ENCODE measurements around the gene MISFA. TPM values are rescaled to one million over a fixed set of nuclear protein-coding genes. Genes with fewer than 3 reads are reported as not detected.

The MISFA gene
- total and polyA plus RNA-seq, 9 of the 15 experiments (the other 6 are each of a cell fraction or from before 2014, with no cell fraction given) = 1.6 to 6.3 (median 3.4) TPM

- no peak for TF ChIP-seq ARID3A (IDR thresholded peaks at IDR 0.05; ENCODE audit: borderline replicate concordance, low read depth, low read length)
- no peak for TF ChIP-seq COPS2 (conservative IDR thresholded peaks at IDR 0.05)
- no peak for TF ChIP-seq PHB (CRISPR knock-in tag; IDR thresholded peaks at IDR 0.05)
- no peak for TF ChIP-seq IFI16 (CRISPR knock-in tag; IDR thresholded peaks at IDR 0.05)
- peak; percentile 73 for TF ChIP-seq TAF1 (IDR thresholded peaks at IDR 0.05; ENCODE audit: control insufficient read depth, extremely low read depth, insufficient read depth, low read length, severe bottlenecking)
- peak; percentile 72 for TF ChIP-seq NEUROD1 (IDR thresholded peaks at IDR 0.05; ENCODE audit: borderline replicate concordance, low read depth, low read length, partially characterized antibody)
- TF ChIP-seq, protein P1, sequence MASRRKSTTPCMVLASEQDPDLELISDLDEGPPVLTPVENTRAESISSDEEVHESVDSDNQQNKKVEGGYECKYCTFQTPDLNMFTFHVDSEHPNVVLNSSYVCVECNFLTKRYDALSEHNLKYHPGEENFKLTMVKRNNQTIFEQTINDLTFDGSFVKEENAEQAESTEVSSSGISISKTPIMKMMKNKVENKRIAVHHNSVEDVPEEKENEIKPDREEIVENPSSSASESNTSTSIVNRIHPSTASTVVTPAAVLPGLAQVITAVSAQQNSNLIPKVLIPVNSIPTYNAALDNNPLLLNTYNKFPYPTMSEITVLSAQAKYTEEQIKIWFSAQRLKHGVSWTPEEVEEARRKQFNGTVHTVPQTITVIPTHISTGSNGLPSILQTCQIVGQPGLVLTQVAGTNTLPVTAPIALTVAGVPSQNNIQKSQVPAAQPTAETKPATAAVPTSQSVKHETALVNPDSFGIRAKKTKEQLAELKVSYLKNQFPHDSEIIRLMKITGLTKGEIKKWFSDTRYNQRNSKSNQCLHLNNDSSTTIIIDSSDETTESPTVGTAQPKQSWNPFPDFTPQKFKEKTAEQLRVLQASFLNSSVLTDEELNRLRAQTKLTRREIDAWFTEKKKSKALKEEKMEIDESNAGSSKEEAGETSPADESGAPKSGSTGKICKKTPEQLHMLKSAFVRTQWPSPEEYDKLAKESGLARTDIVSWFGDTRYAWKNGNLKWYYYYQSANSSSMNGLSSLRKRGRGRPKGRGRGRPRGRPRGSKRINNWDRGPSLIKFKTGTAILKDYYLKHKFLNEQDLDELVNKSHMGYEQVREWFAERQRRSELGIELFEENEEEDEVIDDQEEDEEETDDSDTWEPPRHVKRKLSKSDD (conservative IDR thresholded peaks at IDR 0.05; ENCODE audit: low read length) = no peak
- TF ChIP-seq NONO (IDR thresholded peaks at IDR 0.05; ENCODE audit: low read depth in 2 of 2, low read length in 1 of 2) = no peak; a peak in 1 of 4 replicates
- TF ChIP-seq ZNF277 (CRISPR knock-in tag; IDR thresholded peaks at IDR 0.05; ENCODE audit: borderline replicate concordance) = no peak
- TF ChIP-seq AFF4 (CRISPR knock-in tag; IDR thresholded peaks at IDR 0.05) = no peak
- peak; percentile 61 to 91; a peak in 3 of 4 replicates for TF ChIP-seq TEAD1 (CRISPR knock-in tag; IDR thresholded peaks at IDR 0.05)
- no peak for TF ChIP-seq ZNF134 (CRISPR knock-in tag; conservative IDR thresholded peaks at IDR 0.05)
- TF ChIP-seq SMAD4 (CRISPR knock-in tag; conservative IDR thresholded peaks at IDR 0.05) = no peak; the same call in 1 of the 2 replicates
- TF ChIP-seq NR4A1 (CRISPR knock-in tag; IDR thresholded peaks at IDR 0.05) = no peak
- no peak for TF ChIP-seq NR4A1 (tag; IDR thresholded peaks at IDR 0.05)
- TF ChIP-seq EHMT2 (IDR thresholded peaks at IDR 0.05) = no peak
Measured at GRCh38 chr11:18588297-18589252, 11.0 kb upstream of the MISFA start, which contains the start of gene UEVLD (continued).
